ENCODE data around the gene ADAM33.

ADAM33 gene

GRCh38 chr20:3663031-3663701 is 18.6 kb downstream of the ADAM33 start, which contains the start of gene GFRA4:
Gene GFRA4, minus strand, starts transcription at chr20:3663399. Its CDS starts 0 bp downstream, at chr20:3663399.
- peak; percentile 52 for DNase-seq

GRCh38 chr20:3661814-3662665 is 19.8 kb downstream of the ADAM33 start:
- DNase-seq, result peak; percentile 45

- DNase-seq, result no peak
These were observed 20.6 kb downstream of the ADAM33 start for GRCh38 chr20:3661060-3661813.

- no peak for DNase-seq
These were observed 21.3 kb downstream of the ADAM33 start for GRCh38 chr20:3660262-3661059.

- DNase-seq, result peak; percentile 57
These were observed 22.1 kb downstream of the ADAM33 start for GRCh38 chr20:3659492-3660261.

GRCh38 chr20:3658716-3659491 is 22.9 kb downstream of the ADAM33 start:
- DNase-seq, result peak; percentile 12

- peak; percentile 37 for DNase-seq
These were observed 23.6 kb downstream of the ADAM33 start for GRCh38 chr20:3658019-3658715.

GRCh38 chr20:3655131-3655405 is 26.7 kb downstream of the ADAM33 start:
- no peak for DNase-seq

- DNase-seq, result no peak
These were observed 27.3 kb downstream of the ADAM33 start for GRCh38 chr20:3654326-3655130.

- DNase-seq, result no peak
These were observed 27.9 kb downstream of the ADAM33 start for GRCh38 chr20:3653921-3654320.

GRCh38 chr20:3652676-3653596 is 28.9 kb downstream of the ADAM33 start:
- no peak for DNase-seq

- DNase-seq, result no peak
These were observed 29.6 kb downstream of the ADAM33 start for GRCh38 chr20:3652221-3652620.

- DNase-seq, result no peak
These were observed 30.4 kb downstream of the ADAM33 start for GRCh38 chr20:3651204-3651962.

- no peak for DNase-seq
These were observed 32.9 kb downstream of the ADAM33 start for GRCh38 chr20:3648951-3649350.

- DNase-seq, result no peak
These were observed 34.3 kb downstream of the ADAM33 start for GRCh38 chr20:3647473-3647872.

GRCh38 chr20:3646651-3647050 is 35.2 kb downstream of the ADAM33 start:
- DNase-seq, result no peak

- DNase-seq, result no peak
These were observed 35.8 kb downstream of the ADAM33 start for GRCh38 chr20:3646067-3646440.
